A549 (cell line): ENCODE measurements around the gene MYOM1. TPM values are rescaled to one million over a fixed set of nuclear protein-coding genes. Genes with fewer than 3 reads are reported as not detected.

Experiments
- ATAC-seq, 2 experiments: fragments of 200-7000 bp in 1 of 2; fragments of >200 bp in 1 of 2; cut with Nextera tagmentation in 1 of 2; cut with Tn5 transposase in 1 of 2; 3 replicates each; pipeline versions ENCODE4 v1.8.0 to v1.9.1; 2018 to 2020; ENCODE audit warnings: mild to moderate bottlenecking in 1 of 2, moderate library complexity in 1 of 2
- CTCF ChIA-PET: fragments of 300-600 bp; sonication (Branson Sonifier 250); formaldehyde crosslinking; extraction: SDS; loops from one replicate; lab custom pipeline; 2021; ENCODE audit warnings: antibody characterized with exemption, inconsistent platforms; lab: Yijun Ruan, JAX
- POLR2A ChIA-PET: fragments of 350-600 bp; formaldehyde crosslinking; extraction: SDS; loops from one replicate; lab custom pipeline; 2021; ENCODE audit warnings: antibody characterized with exemption, inconsistent platforms; lab: Yijun Ruan, JAX
- DNase-seq, 2 experiments: peaks; one replicate each; pipeline versions ENCODE4 v3.0.0 to v3.0.0-alpha.2; 2011 to 2016; ENCODE audit warnings: low read depth in 1 of 2, low spot score in 1 of 2
- FAIRE-seq: peaks from 2 replicates; lab custom pipeline; 2011; peaks lifted over from hg19 to GRCh38; lab: Jason Lieb, UNC
- H3K27ac ChIP-seq, 2 experiments: fragments of >200 bp; sonication (Bioruptor Twin); formaldehyde crosslinking; 3 replicates each; pipeline ENCODE4 v1.5.1; 2016 to 2017
- H3K4me1 ChIP-seq: fragments of >200 bp; sonication (Bioruptor Twin); formaldehyde crosslinking; 3 replicates; pipeline ENCODE4 v1.6.1; 2016
- H3K4me2 ChIP-seq: fragments of >200 bp; sonication (Bioruptor Twin); formaldehyde crosslinking; 3 replicates; pipeline ENCODE4 v1.6.1; 2016
- H3K4me3 ChIP-seq: fragments of >200 bp; sonication (Bioruptor Twin); formaldehyde crosslinking; 3 replicates; pipeline ENCODE4 v1.5.1; 2016
- H3K9me3 ChIP-seq: fragments of >200 bp; sonication (Bioruptor Twin); formaldehyde crosslinking; 3 replicates; pipeline ENCODE4 v1.6.1; 2016
- BHLHE40 ChIP-seq: IDR thresholded peaks from 2 replicates; pipeline ENCODE4 v1.6.1; 2012; ENCODE audit warnings: low read depth, low read length, inconsistent platforms
- ESRRA ChIP-seq: fragments of 150-350 bp; IDR thresholded peaks from 2 replicates; pipeline ENCODE4 v1.6.1; 2014; ENCODE audit warnings: mild to moderate bottlenecking, low read length, borderline replicate concordance
- GATA3 ChIP-seq: IDR thresholded peaks from 2 replicates; pipeline ENCODE4 v1.6.1; 2012; ENCODE audit warnings: borderline replicate concordance
- HES2 ChIP-seq: fragments of >200 bp; sonication (Bioruptor Twin); formaldehyde crosslinking; IDR thresholded peaks from 2 replicates; pipeline ENCODE4 v1.6.1; 2016
- HOXA7 ChIP-seq: fragments of 250-450 bp; sonication (Bioruptor Pico); IDR thresholded peaks from 2 replicates; pipeline ENCODE4 v1.5.0; 2020; ENCODE audit warnings: mild to moderate bottlenecking, moderate library complexity
- HOXB5 ChIP-seq: fragments of 250-450 bp; sonication (Bioruptor Pico); IDR thresholded peaks from 2 replicates; pipeline ENCODE4 v1.5.0; 2020; ENCODE audit warnings: mild to moderate bottlenecking, moderate library complexity
- JUNB ChIP-seq: fragments of >200 bp; sonication (Bioruptor Twin); formaldehyde crosslinking; IDR thresholded peaks from 2 replicates; pipeline ENCODE4 v1.6.1; 2016
- MAFK ChIP-seq: fragments of 450-650 bp; IDR thresholded peaks from 2 replicates; pipeline ENCODE4 v1.6.1; 2014; ENCODE audit not compliant: partially characterized antibody
- NPAS2 ChIP-seq: fragments of 250-450 bp; sonication (Bioruptor Pico); IDR thresholded peaks from 2 replicates; pipeline ENCODE4 v1.8.0; 2022; ENCODE audit warnings: mild to moderate bottlenecking, moderate library complexity, borderline replicate concordance
- POLR2A ChIP-seq: IDR thresholded peaks from 2 replicates; pipeline ENCODE4 v1.6.1; 2012; ENCODE audit warnings: mild to moderate bottlenecking, low read length
- RCOR1 ChIP-seq: fragments of 150-350 bp; IDR thresholded peaks from 2 replicates; pipeline ENCODE4 v1.6.1; 2014; ENCODE audit warnings: antibody characterized with exemption, low read length, low read depth
- REST ChIP-seq: fragments of 200-600 bp; sonication (generic); IDR thresholded peaks from 2 replicates; pipeline ENCODE4 v1.6.1; 2016; ENCODE audit warnings: antibody characterized with exemption, mild to moderate bottlenecking, moderate library complexity
- RFX5 ChIP-seq: fragments of 450-650 bp; IDR thresholded peaks from 2 replicates; pipeline ENCODE4 v1.7.1; 2014; ENCODE audit warnings: antibody characterized with exemption, mild to moderate bottlenecking, moderate library complexity
- TFCP2L1 ChIP-seq: fragments of 250-450 bp; sonication (Bioruptor Pico); IDR thresholded peaks from 2 replicates; pipeline ENCODE4 v1.5.0; 2021; ENCODE audit warnings: mild to moderate bottlenecking
- USF2 ChIP-seq: fragments of 450-650 bp; IDR thresholded peaks from 2 replicates; pipeline ENCODE4 v1.6.1; 2014; ENCODE audit warnings: antibody characterized with exemption
- ZC3H11A ChIP-seq: fragments of 450-650 bp; IDR thresholded peaks from 2 replicates; pipeline ENCODE4 v1.6.1; 2014; ENCODE audit warnings: antibody characterized with exemption, mild to moderate bottlenecking
- ZNF302 ChIP-seq: fragments of 250-450 bp; sonication (Bioruptor Pico); IDR thresholded peaks from 2 replicates; pipeline ENCODE4 v1.9.0; 2021; ENCODE audit warnings: inconsistent platforms, mild to moderate bottlenecking, moderate library complexity
- WGBS: methylation state at CpG from one replicate; pipeline ENCODE4 v1.1.6; 2017; ENCODE audit errors: missing lambda C conversion rate; 5-methylcytosine and 5-hydroxymethylcytosine counted together
- polyA plus RNA-seq, 4 experiments: library from polyadenylated mRNA; depleted of rRNA in 3 of 4; stranded (reverse); fragments of >200 nt; fragmentation: RNase III in 1 of 4; extraction: RNeasy Plus Mini Kit Qiagen cat#74134 plus additional on column Dnase treatment in 1 of 4; gene quantifications; 2 replicates in 3 of 4; 3 replicates in 1 of 4; pipeline ENCODE4 v1.2.3, GENCODE V29; 2011 to 2017
- TF ChIP-seq, protein P1 (sequence below): fragments of 150-350 bp; IDR thresholded peaks from 2 replicates; pipeline ENCODE4 v1.6.1; 2014; ENCODE audit warnings: low read depth, mild to moderate bottlenecking, low read length
- TF ChIP-seq, protein P2 (sequence below): IDR thresholded peaks from 2 replicates; pipeline ENCODE4 v1.6.1; 2012; ENCODE audit warnings: low read depth, borderline replicate concordance

The MYOM1 gene
- polyA plus RNA-seq, 2 of the 4 experiments (the other 2 are of a cell fraction), result 0.18 to 0.30 TPM

GRCh38 chr18:3217948-3218647 is 1.7 kb downstream of the MYOM1 start:
- peak; percentile 55 to 83 for DNase-seq
- H3K9me3 ChIP-seq, result no peaks in the 10 kb centered on the region
- ChIA-PET CTCF (interaction anchor here (2.9 kb wide), 1 partner anchor 28 kb away, joined by 8 read pairs; no protein-coding TSS in a partner anchor), POLR2A (no interaction called here)
- FAIRE-seq, result no peak
- H3K4me2 ChIP-seq, result peak overlapping the region; percentile 65
- TF ChIP-seq USF2, result peak; percentile 51
- TF ChIP-seq MAFK, result no peak
- TF ChIP-seq NPAS2 (CRISPR knock-in tag), result no peak
- TF ChIP-seq POLR2A, result no peak
- TF ChIP-seq ESRRA, result no peak
- TF ChIP-seq ZC3H11A, result no peak
- peaks cover 23% of the 10 kb centered on the region for H3K4me1 ChIP-seq
- H3K27ac ChIP-seq, result peak overlapping the region; percentile 62 to 64; a peak in 5 of 6 replicates
- no peak overlapping the region for H3K4me3 ChIP-seq
- WGBS, result 25% methylated on average over 3 of the region's 3 CpGs
- ATAC-seq, result peak; percentile 70 to 93; a peak in 5 of 6 replicates

- TF ChIP-seq RFX5, result no peak
- TF ChIP-seq, protein P1, sequence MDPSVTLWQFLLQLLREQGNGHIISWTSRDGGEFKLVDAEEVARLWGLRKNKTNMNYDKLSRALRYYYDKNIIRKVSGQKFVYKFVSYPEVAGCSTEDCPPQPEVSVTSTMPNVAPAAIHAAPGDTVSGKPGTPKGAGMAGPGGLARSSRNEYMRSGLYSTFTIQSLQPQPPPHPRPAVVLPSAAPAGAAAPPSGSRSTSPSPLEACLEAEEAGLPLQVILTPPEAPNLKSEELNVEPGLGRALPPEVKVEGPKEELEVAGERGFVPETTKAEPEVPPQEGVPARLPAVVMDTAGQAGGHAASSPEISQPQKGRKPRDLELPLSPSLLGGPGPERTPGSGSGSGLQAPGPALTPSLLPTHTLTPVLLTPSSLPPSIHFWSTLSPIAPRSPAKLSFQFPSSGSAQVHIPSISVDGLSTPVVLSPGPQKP, result no peak
- TF ChIP-seq, protein P2, sequence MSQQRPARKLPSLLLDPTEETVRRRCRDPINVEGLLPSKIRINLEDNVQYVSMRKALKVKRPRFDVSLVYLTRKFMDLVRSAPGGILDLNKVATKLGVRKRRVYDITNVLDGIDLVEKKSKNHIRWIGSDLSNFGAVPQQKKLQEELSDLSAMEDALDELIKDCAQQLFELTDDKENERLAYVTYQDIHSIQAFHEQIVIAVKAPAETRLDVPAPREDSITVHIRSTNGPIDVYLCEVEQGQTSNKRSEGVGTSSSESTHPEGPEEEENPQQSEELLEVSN, result no peak
- DNase-seq, result no peak
- POLR2A ChIA-PET, result no interaction called here
- Histone ChIP-seq H3K27ac (peak overlapping the region in 1 of 2 experiments; percentile 64; a peak in 3 of 6 replicates), H3K9me3 (no peaks in the 10 kb centered on the region), H3K4me3 (no peak overlapping the region), H3K4me2 (peak overlapping the region; percentile 65; the same call in 1 of the 3 replicates), H3K4me1 (peaks cover 31% of the 10 kb centered on the region)
- WGBS, result 81% methylated on average over 5 of the region's 5 CpGs
- no peak for FAIRE-seq
- ATAC-seq, result no peak
- CTCF ChIA-PET, result interaction anchor here (1.1 kb wide), 1 partner anchor 67 kb away, joined by 3 read pairs; no protein-coding TSS in a partner anchor
These were observed 2.8 kb downstream of the MYOM1 start for GRCh38 chr18:3216987-3217386.

GRCh38 chr18:3214855-3215637 is 4.7 kb downstream of the MYOM1 start:
- TF ChIP-seq BHLHE40 (no peak), ZNF302 (no peak), HES2 (no peak), JUNB (no peak), HOXB5 (CRISPR knock-in tag) (no peak), REST (no peak), HOXA7 (no peak), TFCP2L1 (CRISPR knock-in tag) (no peak), GATA3 (no peak), RCOR1 (no peak)
- ChIA-PET POLR2A (no interaction called here), CTCF (no interaction called here)
- no peak for FAIRE-seq
- no peak for DNase-seq
- 93% methylated on average over 36 of the region's 36 CpGs for WGBS
- Histone ChIP-seq H3K4me3 (no peak overlapping the region), H3K27ac (no peak overlapping the region), H3K4me2 (no peak overlapping the region), H3K9me3 (no peaks in the 10 kb centered on the region), H3K4me1 (peaks cover 42% of the 10 kb centered on the region)
- ATAC-seq, result no peak
